ENCODE results near the gene DLGAP1. TPM values are rescaled to one million over a fixed set of nuclear protein-coding genes. Genes with fewer than 3 reads are reported as not detected.

The DLGAP1 gene
- total RNA-seq, 1 experiment from 2014 or later: 0.39 TPM

- DNase-seq (ENCODE audit: low read depth, low spot score): no peak
- Histone ChIP-seq H3K79me2 (ENCODE audit: insufficient read depth, low read length) (peaks cover 36% of the 10 kb centered on the region), H3K4me2 (ENCODE audit: low read length) (peak overlapping the region; percentile 92), H3K4me3 (replicated peaks in 1 of 2; ENCODE audit: low read depth in 1 of 2, low read length in 2 of 2) (peak overlapping the region in 1 of 2 experiments; percentile 50; a peak in 3 of 4 replicates), H2AFZ (ENCODE audit: low read depth, low read length, poor library complexity, severe bottlenecking) (no peak overlapping the region), H3K36me3 (ENCODE audit: control insufficient read depth in 1 of 2, insufficient read depth in 2 of 2, low read length in 2 of 2) (peaks cover 0 to 12% of the 10 kb centered on the region in 2 experiments; a peak in 1 of 4 replicates), H3K27me3 (ENCODE audit: insufficient read depth, low read length) (no peaks in the 10 kb centered on the region), H3K9ac (ENCODE audit: low read length) (peak overlapping the region; percentile 95), H3K9me2 (ENCODE audit: insufficient read depth) (no peaks in the 10 kb centered on the region), H3K4me1 (ENCODE audit: control insufficient read depth in 1 of 2, insufficient read depth in 2 of 2, low read length in 2 of 2) (peaks cover 75 to 83% of the 10 kb centered on the region in 2 experiments), H3K9me3 (ENCODE audit: control insufficient read depth in 1 of 2, insufficient read depth in 1 of 2, low read depth in 1 of 2, low read length in 2 of 2) (no peaks in the 10 kb centered on the region), H3K27ac (ENCODE audit: low read depth, low read length) (peak overlapping the region; percentile 100), H4K20me1 (ENCODE audit: insufficient read depth) (no peaks in the 10 kb centered on the region)
- ATAC-seq: no peak
- RAD21 ChIA-PET (ENCODE audit: low non-redundant PET in 1 of 2, low total read pairs in 2 of 2, uncharacterized antibody in 2 of 2, unreplicated experiment in 2 of 2): interaction anchor here in 1 of 2 experiments (0.7 kb wide), 1 partner anchor 145 kb away, joined by 4 read pairs; no protein-coding TSS in a partner anchor
- POLR2A ChIA-PET: interaction anchor here (1.5 to 7.8 kb wide), 7 partner anchors 10 to 343 kb away, joined by 3 to 68 read pairs (median 16); no protein-coding TSS in a partner anchor
- CTCF ChIA-PET: interaction anchor here (1.0 kb wide), 1 partner anchor 10 kb away, joined by 3 read pairs; no protein-coding TSS in a partner anchor
- intact Hi-C loops (cut with micrococcal nuclease): loop anchor here (5.0 kb wide), 1 partner anchor 331 kb away; the partner anchor contains the start of gene MYL12B
- TF ChIP-seq EZH2phosphoT487 (IDR thresholded peaks at IDR 0.05; ENCODE audit: borderline replicate concordance) (no peak), SIN3A (IDR thresholded peaks at IDR 0.05; ENCODE audit: low read depth) (no peak), POLR2AphosphoS5 (IDR thresholded peaks at IDR 0.05; ENCODE audit: low read depth, low read length) (no peak), SRF (IDR thresholded peaks at IDR 0.05; ENCODE audit: low read depth) (no peak), ZBTB33 (IDR thresholded peaks at IDR 0.05; ENCODE audit: extremely low read depth, insufficient replicate concordance, low read length) (no peak), RAD21 (IDR thresholded peaks at IDR 0.05; ENCODE audit: low read depth) (no peak), ZFX (IDR thresholded peaks at IDR 0.05) (no peak)
- no TSS peak for BruUV-seq (replicated peaks)
Measured at GRCh38 chr18:3592864-3593263, 862.2 kb downstream of the DLGAP1 start.

Measured in HCT116 (cell line).